Measurements from ENCODE around the gene LCP1. TPM values are rescaled to one million over a fixed set of nuclear protein-coding genes. Genes with fewer than 3 reads are reported as not detected.

The LCP1 gene
- total RNA-seq, 1 donor from 2014 or later = 371 TPM

- H3K9me3 ChIP-seq = no peaks in the 10 kb centered on the region
- no peak for TF ChIP-seq CTCF (IDR thresholded peaks at IDR 0.05)
- DNase-seq (no peak), ATAC-seq (no peak)
- peaks cover 35% of the 10 kb centered on the region for H3K4me1 ChIP-seq
- H3K4me3 ChIP-seq = peak overlapping the region; percentile 49
- H3K36me3 ChIP-seq = no peaks in the 10 kb centered on the region
- no peaks in the 10 kb centered on the region for H3K27me3 ChIP-seq (ENCODE audit: low read depth)
- intact Hi-C loops (cut with DNase I) = no loop called here
- peak overlapping the region; percentile 75 for H3K27ac ChIP-seq
Measured at GRCh38 chr13:46179969-46180763, 1.8 kb downstream of the LCP1 start.

DNA sequence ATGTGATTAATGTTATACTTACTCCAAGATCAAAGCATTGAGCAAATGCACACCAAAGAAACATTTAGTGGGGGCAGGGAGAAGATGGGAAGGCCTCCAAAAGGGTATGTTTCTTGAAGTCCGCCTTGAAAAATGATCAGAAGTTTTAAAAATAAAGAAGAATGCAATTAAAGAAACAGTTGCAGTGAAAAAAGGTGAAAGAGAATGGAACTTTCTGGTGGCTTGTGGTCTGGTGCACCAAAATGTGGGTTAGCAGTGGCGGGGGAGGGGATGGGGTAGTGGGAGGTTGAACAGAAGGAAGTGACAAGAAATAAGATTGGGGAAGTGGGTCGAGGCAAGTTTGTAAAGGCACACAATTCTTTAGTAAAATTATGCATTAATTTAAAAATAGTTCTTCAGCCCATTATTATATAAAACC, 2.5 kb downstream of the LCP1 start:
- Histone ChIP-seq H3K4me1 (peaks cover 35% of the 10 kb centered on the region), H3K36me3 (no peaks in the 10 kb centered on the region), H3K9me3 (no peaks in the 10 kb centered on the region), H3K27ac (peak overlapping the region; percentile 75), H3K4me3 (peak overlapping the region; percentile 49), H3K27me3 (ENCODE audit: low read depth) (no peaks in the 10 kb centered on the region)
- ATAC-seq (no peak), DNase-seq (peak; percentile 75)
- no peak for TF ChIP-seq CTCF (IDR thresholded peaks at IDR 0.05)
- intact Hi-C loops (cut with DNase I) = no loop called here

DNA sequence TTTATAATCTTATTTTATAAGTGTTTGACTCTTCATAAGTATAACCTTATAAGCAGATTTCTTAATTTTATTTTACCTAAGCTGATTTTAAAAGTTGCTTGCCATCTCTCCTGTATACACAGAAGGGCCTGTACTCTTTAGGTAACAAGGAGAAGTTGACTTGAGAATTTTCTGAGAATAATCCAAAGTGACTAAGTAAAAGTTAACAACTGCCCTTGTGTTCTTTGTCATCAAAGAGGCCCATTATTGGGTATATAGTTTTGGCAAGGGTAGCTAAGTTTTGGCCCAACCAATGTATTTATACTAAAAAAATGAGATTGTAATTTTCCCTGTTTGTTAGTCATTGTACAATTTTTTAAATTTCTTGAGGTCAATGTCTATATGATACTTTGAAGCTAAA, 3.2 kb downstream of the LCP1 start:
- intact Hi-C loops (cut with DNase I) = no loop called here
- H3K4me1 ChIP-seq = peaks cover 35% of the 10 kb centered on the region
- no peaks in the 10 kb centered on the region for H3K9me3 ChIP-seq
- TF ChIP-seq CTCF (IDR thresholded peaks at IDR 0.05) = no peak
- H3K4me3 ChIP-seq = peak overlapping the region; percentile 49
- H3K27ac ChIP-seq = no peak overlapping the region
- no peaks in the 10 kb centered on the region for H3K27me3 ChIP-seq (ENCODE audit: low read depth)
- DNase-seq = no peak
- no peaks in the 10 kb centered on the region for H3K36me3 ChIP-seq
- no peak for ATAC-seq

- no peaks in the 10 kb centered on the region for H3K9me3 ChIP-seq
- no peak for TF ChIP-seq CTCF (IDR thresholded peaks at IDR 0.05)
- no peaks in the 10 kb centered on the region for H3K27me3 ChIP-seq (ENCODE audit: low read depth)
- no peak overlapping the region for H3K27ac ChIP-seq
- H3K4me1 ChIP-seq = peaks cover 34% of the 10 kb centered on the region
- DNase-seq (no peak), ATAC-seq (peak in 1 of 2 donors; percentile 9)
- no peaks in the 10 kb centered on the region for H3K36me3 ChIP-seq
- H3K4me3 ChIP-seq = peak overlapping the region; percentile 49
- intact Hi-C loops (cut with DNase I) = no loop called here
Measured at GRCh38 chr13:46178143-46178542, 3.8 kb downstream of the LCP1 start.

DNA sequence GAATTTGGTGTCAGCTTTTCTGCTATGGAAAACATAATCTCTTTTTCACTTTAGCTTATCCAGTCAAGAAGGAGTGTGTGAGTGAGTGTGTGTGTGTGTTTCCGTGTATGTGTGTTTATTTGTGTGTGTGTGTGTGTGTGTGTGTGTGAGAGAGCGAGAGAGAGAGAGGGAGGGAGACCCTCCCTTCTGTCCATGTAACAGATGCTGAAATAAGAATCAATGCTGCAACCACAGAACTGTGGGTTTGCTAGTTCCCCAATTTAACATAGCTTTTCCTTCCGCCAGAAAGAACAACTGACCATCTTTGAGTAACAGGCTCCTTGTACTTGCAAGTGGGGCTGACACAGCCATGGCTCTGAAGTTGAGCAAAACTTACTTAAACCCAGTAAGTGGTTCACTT, 5.2 kb downstream of the LCP1 start:
- intact Hi-C loops (cut with DNase I) = no loop called here
- ATAC-seq (peak; percentile 73 to 76), DNase-seq (no peak)
- H3K27ac ChIP-seq = peak overlapping the region; percentile 72
- peaks cover 35% of the 10 kb centered on the region for H3K4me1 ChIP-seq
- no peaks in the 10 kb centered on the region for H3K36me3 ChIP-seq
- peak overlapping the region; percentile 49 for H3K4me3 ChIP-seq
- H3K9me3 ChIP-seq = no peaks in the 10 kb centered on the region
- no peak for TF ChIP-seq CTCF (IDR thresholded peaks at IDR 0.05)
- H3K27me3 ChIP-seq (ENCODE audit: low read depth) = no peaks in the 10 kb centered on the region

Data from lower lobe of right lung (tissue), 2 donors.